ENCODE measurements around the gene PCSK5. TPM values are rescaled to one million over a fixed set of nuclear protein-coding genes. Genes with fewer than 3 reads are reported as not detected.

The PCSK5 gene
- total RNA-seq, 6 experiments from 2014 or later = 1.4 to 5.8 (median 3.5) TPM

DNA sequence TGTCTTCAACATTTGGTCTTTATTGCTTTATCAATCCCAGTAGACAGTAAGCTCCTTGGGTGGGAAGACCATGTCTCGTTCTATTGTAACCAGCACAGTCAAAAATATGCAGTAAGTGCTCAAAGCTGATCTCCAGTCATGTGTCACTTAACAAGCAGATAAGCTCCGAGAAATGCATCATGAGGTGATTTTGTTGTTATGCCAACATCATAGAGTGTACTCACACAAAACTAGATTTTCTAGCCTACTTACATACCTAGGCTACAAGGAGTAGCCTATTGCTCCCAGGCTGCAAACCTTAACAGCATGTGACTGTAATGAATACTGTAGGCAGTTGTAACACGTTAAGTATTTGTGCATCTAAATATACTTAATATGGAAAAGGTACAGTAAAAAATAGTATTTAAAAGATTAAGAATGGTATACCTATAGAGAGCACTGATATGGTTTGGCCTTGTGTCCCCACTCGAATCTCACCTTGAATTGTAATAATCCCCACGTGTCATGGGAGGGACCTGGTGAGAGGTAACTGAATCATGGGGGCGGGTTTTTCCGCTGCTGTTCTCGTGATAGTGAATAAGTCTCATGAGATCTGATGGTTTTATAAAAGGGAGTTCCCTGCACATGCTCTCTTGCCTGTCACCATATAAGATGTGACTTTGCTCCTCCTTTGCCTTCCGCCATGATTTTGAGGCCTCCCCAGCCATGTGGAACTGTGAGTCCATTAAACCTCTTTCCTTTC lies 39.8 kb upstream of the PCSK5 start:
- no peak overlapping the region for H3K4me3 ChIP-seq
- no peak overlapping the region for H3K27ac ChIP-seq
- no peaks in the 10 kb centered on the region for H3K27me3 ChIP-seq
- ATAC-seq = no peak
- WGBS (ENCODE audit: insufficient coverage, low coverage, low lambda C conversion rate, missing lambda C conversion rate) = 81% methylated on average over 9 of the region's 9 CpGs
- H3K4me1 ChIP-seq = no peaks in the 10 kb centered on the region
- no peak for DNase-seq
- TF ChIP-seq, protein P1, sequence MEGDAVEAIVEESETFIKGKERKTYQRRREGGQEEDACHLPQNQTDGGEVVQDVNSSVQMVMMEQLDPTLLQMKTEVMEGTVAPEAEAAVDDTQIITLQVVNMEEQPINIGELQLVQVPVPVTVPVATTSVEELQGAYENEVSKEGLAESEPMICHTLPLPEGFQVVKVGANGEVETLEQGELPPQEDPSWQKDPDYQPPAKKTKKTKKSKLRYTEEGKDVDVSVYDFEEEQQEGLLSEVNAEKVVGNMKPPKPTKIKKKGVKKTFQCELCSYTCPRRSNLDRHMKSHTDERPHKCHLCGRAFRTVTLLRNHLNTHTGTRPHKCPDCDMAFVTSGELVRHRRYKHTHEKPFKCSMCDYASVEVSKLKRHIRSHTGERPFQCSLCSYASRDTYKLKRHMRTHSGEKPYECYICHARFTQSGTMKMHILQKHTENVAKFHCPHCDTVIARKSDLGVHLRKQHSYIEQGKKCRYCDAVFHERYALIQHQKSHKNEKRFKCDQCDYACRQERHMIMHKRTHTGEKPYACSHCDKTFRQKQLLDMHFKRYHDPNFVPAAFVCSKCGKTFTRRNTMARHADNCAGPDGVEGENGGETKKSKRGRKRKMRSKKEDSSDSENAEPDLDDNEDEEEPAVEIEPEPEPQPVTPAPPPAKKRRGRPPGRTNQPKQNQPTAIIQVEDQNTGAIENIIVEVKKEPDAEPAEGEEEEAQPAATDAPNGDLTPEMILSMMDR (IDR thresholded peaks at IDR 0.05) = no peak
- no peak for TF ChIP-seq POLR2A (IDR thresholded peaks at IDR 0.05)
- H3K9me3 ChIP-seq = no peaks in the 10 kb centered on the region
- no peaks in the 10 kb centered on the region for H3K36me3 ChIP-seq
- intact Hi-C loops (cut with DNase I) = no loop called here

DNA sequence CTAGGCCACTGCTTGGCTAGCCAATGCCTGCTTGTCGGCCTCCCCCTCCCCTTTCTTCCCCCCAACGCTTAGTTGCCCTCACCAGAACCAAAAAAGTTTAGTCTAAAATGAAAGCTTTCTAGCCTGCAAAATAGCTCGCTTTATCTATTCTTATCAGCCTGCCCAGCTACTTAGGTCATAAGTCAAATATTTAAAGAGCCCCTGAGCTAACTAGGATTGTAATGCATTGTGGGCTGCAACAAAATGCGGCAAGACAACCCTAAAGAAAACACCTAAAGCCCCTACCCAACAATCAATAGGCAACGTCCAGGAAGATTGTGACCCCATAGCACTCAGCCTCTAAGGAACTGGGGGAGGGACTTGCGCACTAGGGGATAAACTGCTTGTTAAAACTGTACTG lies 38.6 kb upstream of the PCSK5 start:
- Histone ChIP-seq H3K4me1 (no peaks in the 10 kb centered on the region), H3K27me3 (no peaks in the 10 kb centered on the region), H3K9me3 (no peaks in the 10 kb centered on the region), H3K27ac (no peak overlapping the region), H3K36me3 (no peaks in the 10 kb centered on the region), H3K4me3 (no peak overlapping the region)
- ATAC-seq (no peak), DNase-seq (no peak)
- intact Hi-C loops (cut with DNase I) = no loop called here
- no peak for TF ChIP-seq POLR2A (IDR thresholded peaks at IDR 0.05)
- TF ChIP-seq, protein P1 (IDR thresholded peaks at IDR 0.05) = no peak
- WGBS (ENCODE audit: insufficient coverage, low coverage, low lambda C conversion rate, missing lambda C conversion rate) = 45% methylated on average over 6 of the region's 6 CpGs

DNA sequence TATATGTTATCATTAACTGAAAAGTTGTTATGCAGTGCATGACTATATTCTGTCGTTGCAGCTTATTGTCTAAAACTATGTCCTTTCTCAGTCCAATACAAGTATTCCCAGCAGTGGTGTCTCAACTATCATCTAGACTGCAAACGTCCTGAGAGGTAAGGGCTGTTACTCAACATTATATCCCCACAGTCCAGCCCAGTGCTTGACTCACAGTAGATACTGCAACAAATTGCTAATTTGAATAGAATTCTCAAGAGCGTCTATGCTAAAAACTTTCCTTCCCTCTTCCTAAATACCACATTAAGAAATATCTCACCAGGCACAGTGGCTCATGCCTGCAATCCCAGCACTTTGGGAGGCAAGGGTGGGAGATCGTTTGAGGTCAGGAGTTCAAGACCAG lies 37.7 kb upstream of the PCSK5 start:
- 72% methylated on average over 3 of the region's 4 CpGs for WGBS (ENCODE audit: insufficient coverage, low coverage, low lambda C conversion rate, missing lambda C conversion rate)
- H3K4me3 ChIP-seq = no peak overlapping the region
- DNase-seq = no peak
- no peaks in the 10 kb centered on the region for H3K36me3 ChIP-seq
- H3K27ac ChIP-seq = no peak overlapping the region
- TF ChIP-seq POLR2A (IDR thresholded peaks at IDR 0.05) = no peak
- TF ChIP-seq, protein P1 (IDR thresholded peaks at IDR 0.05) = no peak
- no peak for ATAC-seq
- no peaks in the 10 kb centered on the region for H3K27me3 ChIP-seq
- H3K4me1 ChIP-seq = no peaks in the 10 kb centered on the region
- H3K9me3 ChIP-seq = no peaks in the 10 kb centered on the region
- intact Hi-C loops (cut with DNase I) = no loop called here

DNA sequence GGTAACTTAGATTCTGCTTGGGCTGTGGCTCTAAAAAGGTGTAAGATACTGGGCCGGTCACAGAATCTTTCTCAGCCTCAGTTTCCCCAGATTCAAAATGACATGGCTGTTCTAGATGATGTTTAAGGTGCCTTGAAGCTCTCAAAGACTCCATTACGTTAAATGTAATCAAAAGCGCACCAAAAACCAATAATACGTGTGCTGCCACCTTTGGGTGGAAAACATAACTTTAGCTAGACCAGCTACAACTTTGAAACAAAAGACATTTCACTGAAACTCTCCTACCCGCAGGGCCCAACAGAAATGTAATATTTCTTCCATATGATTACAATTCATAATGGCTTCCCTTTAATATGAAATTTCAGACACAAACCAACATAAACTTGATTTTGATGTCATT lies 35.0 kb upstream of the PCSK5 start:
- no peaks in the 10 kb centered on the region for H3K36me3 ChIP-seq
- DNase-seq (no peak), ATAC-seq (peak; percentile 67 to 75 (median 70))
- intact Hi-C loops (cut with DNase I) = no loop called here
- no peaks in the 10 kb centered on the region for H3K27me3 ChIP-seq
- no peak for TF ChIP-seq POLR2A (IDR thresholded peaks at IDR 0.05)
- TF ChIP-seq, protein P1 (IDR thresholded peaks at IDR 0.05) = peak; percentile 43 to 59 (median 48)
- H3K4me3 ChIP-seq = no peak overlapping the region
- H3K4me1 ChIP-seq = no peaks in the 10 kb centered on the region
- H3K27ac ChIP-seq = no peak overlapping the region
- whole genome bisulfite sequencing (ENCODE audit: insufficient coverage, low coverage, low lambda C conversion rate, missing lambda C conversion rate) = 23% methylated on average over 5 of the region's 5 CpGs
- no peaks in the 10 kb centered on the region for H3K9me3 ChIP-seq

All from right lobe of liver (tissue), 6 donors.